SK-N-MC (cell line): ENCODE results near the gene GPN2.

Experiments used
- DNase-seq: peaks from one replicate; pipeline ENCODE4 v3.0.0-alpha.2; 2011; ENCODE audit warnings: low read depth, low spot score
- H3K27ac ChIP-seq: fragments of 200-600 bp; sonication (generic); 2 replicates; pipeline ENCODE4 v1.5.1; 2016; ENCODE audit warnings: mixed run types
- H3K36me3 ChIP-seq: fragments of 200-600 bp; sonication (generic); 2 replicates; pipeline ENCODE4 v1.6.1; 2017; ENCODE audit warnings: antibody characterized with exemption, low read length, mixed read lengths; ENCODE audit not compliant: insufficient read depth
- H3K4me3 ChIP-seq: fragments of 200-600 bp; sonication (generic); 2 replicates; pipeline ENCODE4 v1.5.1; 2016
- H3K9ac ChIP-seq: fragments of 200-600 bp; sonication (generic); 2 replicates; pipeline ENCODE4 v1.8.0; 2017; ENCODE audit warnings: mixed run types, mixed read lengths; ENCODE audit not compliant: insufficient read length
- H3K9me3 ChIP-seq: fragments of 200-600 bp; sonication (generic); 2 replicates; pipeline ENCODE4 v1.6.1; 2017; ENCODE audit warnings: low read depth, mild to moderate bottlenecking, antibody characterized with exemption, low read length, moderate library complexity, mixed read lengths
- EZH2 ChIP-seq: fragments of 200-600 bp; sonication (generic); IDR thresholded peaks from one replicate; pipeline ENCODE4 v1.6.1; 2017; ENCODE audit warnings: antibody characterized with exemption
- FOXP2 ChIP-seq: optimal IDR thresholded peaks from 2 replicates; pipeline ENCODE3; 2011; ENCODE audit warnings: mild to moderate bottlenecking, moderate library complexity; ENCODE audit not compliant: insufficient read depth; ENCODE audit errors: extremely low read length, control extremely low read depth
- POLR2AphosphoS5 ChIP-seq: IDR thresholded peaks from 2 replicates; pipeline ENCODE4 v1.6.1; 2012; ENCODE audit warnings: mild to moderate bottlenecking, low read depth, low read length, borderline replicate concordance

GPN2 gene

GRCh38 chr1:26857473-26858060, 32.5 kb downstream of the GPN2 start:
- no peak overlapping the region for H3K4me3 ChIP-seq
- H3K36me3 ChIP-seq, result peaks cover 7% of the 10 kb centered on the region; the same call in 1 of the 2 replicates
- TF ChIP-seq EZH2 (no peak), POLR2AphosphoS5 (no peak), FOXP2 (no peak)
- no peak overlapping the region for H3K9ac ChIP-seq
- H3K9me3 ChIP-seq, result no peaks in the 10 kb centered on the region
- DNase-seq, result no peak
- H3K27ac ChIP-seq, result no peak overlapping the region

DNA sequence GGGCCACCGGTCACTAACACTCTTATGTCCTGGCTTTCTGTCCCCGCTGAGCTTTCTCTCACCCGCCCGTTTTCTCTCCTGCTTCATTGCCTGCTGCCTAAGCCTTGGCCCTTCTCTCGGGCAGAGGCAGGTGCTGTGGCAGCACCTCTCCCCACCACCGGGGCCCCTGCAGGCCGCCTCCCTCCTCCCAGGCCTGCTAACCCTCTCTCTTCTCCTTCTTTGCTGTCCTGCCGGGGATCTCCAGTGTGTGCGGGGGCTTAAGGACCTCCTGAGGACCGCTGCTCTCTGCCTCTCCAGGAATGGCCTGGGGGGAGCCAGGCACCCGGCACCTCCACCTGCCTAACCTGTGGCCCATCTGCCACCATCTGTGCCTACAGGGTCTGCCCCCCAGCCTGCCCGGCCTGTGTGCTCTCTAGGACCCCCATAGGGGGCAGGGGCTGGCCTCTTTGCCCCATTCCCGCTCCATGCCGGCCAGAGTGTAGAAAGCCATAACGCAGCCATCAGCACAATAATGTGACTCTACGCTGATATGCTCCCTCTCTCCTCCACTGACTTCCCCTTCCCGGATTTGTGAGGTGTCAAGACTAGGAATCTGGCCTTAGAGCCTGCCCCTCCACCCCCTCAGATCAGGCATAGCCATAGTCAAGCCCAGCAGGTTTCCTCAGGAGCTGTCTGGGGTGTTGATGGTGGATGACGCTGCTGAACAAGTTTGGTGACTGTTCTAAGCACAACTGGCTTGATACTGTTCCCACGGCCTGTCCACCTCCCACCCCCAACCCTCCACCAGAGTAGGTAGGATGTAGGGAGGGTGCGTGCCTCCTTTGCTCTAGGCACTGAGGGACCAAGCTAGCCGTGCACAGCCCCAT, 33.2 kb downstream of the GPN2 start:
- TF ChIP-seq POLR2AphosphoS5 (no peak), EZH2 (no peak), FOXP2 (no peak)
- Histone ChIP-seq H3K9me3 (no peaks in the 10 kb centered on the region), H3K9ac (no peak overlapping the region), H3K4me3 (no peak overlapping the region), H3K36me3 (peaks cover 15% of the 10 kb centered on the region; the same call in 1 of the 2 replicates), H3K27ac (no peak overlapping the region)
- no peak for DNase-seq

- DNase-seq, result no peak
- TF ChIP-seq EZH2 (no peak), POLR2AphosphoS5 (no peak), FOXP2 (no peak)
- Histone ChIP-seq H3K27ac (no peak overlapping the region), H3K9ac (no peak overlapping the region), H3K9me3 (no peaks in the 10 kb centered on the region), H3K4me3 (no peak overlapping the region), H3K36me3 (peaks cover 21% of the 10 kb centered on the region; the same call in 1 of the 2 replicates)
Measured at GRCh38 chr1:26856181-26856580, 33.9 kb downstream of the GPN2 start.

DNA sequence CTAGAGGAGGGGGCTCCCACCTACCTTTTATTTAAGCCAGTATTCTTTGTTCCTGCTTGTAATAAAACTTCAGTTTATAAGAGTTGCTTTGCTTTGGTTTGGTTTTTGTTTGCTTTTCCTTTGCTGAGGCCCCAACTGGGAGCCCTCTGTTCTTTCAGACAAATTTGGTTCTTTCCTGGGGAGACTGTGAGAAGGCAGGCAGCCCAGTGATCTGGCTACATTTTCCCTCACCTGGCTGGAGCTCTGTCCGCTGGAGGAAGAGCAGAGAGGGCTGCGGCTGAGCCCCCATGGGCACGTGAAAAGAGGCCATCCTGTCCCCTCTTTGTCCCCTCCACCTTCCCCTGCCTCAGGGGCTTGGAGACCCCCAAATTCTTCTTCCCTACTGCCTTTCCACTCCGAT, 34.4 kb downstream of the GPN2 start:
- no peak overlapping the region for H3K27ac ChIP-seq
- H3K36me3 ChIP-seq, result peaks cover 27% of the 10 kb centered on the region; the same call in 1 of the 2 replicates
- no peak overlapping the region for H3K9ac ChIP-seq
- H3K4me3 ChIP-seq, result no peak overlapping the region
- no peaks in the 10 kb centered on the region for H3K9me3 ChIP-seq
- no peak for DNase-seq
- TF ChIP-seq FOXP2, result no peak
- no peak for TF ChIP-seq EZH2
- no peak for TF ChIP-seq POLR2AphosphoS5

DNA sequence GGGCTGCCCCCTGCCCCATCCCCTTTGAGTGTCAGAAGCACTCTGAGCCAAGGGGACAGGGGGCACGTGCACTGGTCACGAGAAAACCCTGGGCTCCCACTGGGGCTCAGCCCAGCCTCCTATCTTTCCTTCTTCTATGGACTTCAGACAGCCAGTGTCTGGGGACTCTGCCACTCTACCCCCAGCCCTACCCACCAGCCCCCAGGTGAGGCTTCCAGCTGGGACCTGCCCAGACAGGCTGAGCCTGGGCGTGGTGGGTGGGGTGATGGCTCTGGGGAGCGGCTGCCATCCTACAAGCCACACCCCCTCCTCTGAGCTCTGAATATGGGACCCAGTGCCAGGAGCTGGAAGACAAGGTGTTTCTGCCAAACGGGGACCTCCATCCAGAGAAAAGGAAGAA, 35.2 kb downstream of the GPN2 start:
- no peak overlapping the region for H3K9ac ChIP-seq
- H3K9me3 ChIP-seq, result no peaks in the 10 kb centered on the region
- no peak overlapping the region for H3K4me3 ChIP-seq
- H3K36me3 ChIP-seq, result peaks cover 34% of the 10 kb centered on the region; the same call in 1 of the 2 replicates
- no peak for DNase-seq
- no peak overlapping the region for H3K27ac ChIP-seq
- TF ChIP-seq EZH2 (no peak), FOXP2 (no peak), POLR2AphosphoS5 (no peak)

DNA sequence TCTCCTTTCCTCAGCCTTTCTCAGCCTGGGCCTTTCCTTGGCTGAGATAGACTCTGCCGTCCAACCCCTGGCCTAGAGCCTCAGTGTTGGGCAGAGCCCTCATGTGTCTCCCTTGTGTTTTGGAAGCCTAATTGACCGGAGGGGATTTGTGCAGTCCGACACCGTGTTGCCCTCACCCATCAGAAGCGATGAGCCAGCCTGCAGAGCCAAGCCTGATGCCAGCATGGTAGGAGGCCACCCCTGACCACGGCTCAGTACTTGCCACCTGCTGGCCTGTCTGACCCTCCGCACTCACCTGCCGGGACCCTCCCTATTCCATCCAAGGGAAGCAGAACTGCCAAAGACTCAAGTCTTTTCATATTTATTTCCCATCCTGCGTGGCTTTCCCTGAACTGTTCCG, 36.5 kb downstream of the GPN2 start:
- no peak for TF ChIP-seq FOXP2
- TF ChIP-seq POLR2AphosphoS5, result no peak
- TF ChIP-seq EZH2, result no peak
- no peaks in the 10 kb centered on the region for H3K9me3 ChIP-seq
- peaks cover 38% of the 10 kb centered on the region; the same call in 1 of the 2 replicates for H3K36me3 ChIP-seq
- no peak overlapping the region for H3K27ac ChIP-seq
- no peak overlapping the region for H3K4me3 ChIP-seq
- H3K9ac ChIP-seq, result no peak overlapping the region
- no peak for DNase-seq

GRCh38 chr1:26853156-26853555, 36.9 kb downstream of the GPN2 start:
- no peaks in the 10 kb centered on the region for H3K9me3 ChIP-seq
- no peak overlapping the region for H3K4me3 ChIP-seq
- peaks cover 38% of the 10 kb centered on the region; the same call in 1 of the 2 replicates for H3K36me3 ChIP-seq
- no peak for DNase-seq
- H3K9ac ChIP-seq, result no peak overlapping the region
- TF ChIP-seq EZH2 (no peak), POLR2AphosphoS5 (no peak; the same call in 1 of the 2 replicates), FOXP2 (no peak)
- no peak overlapping the region for H3K27ac ChIP-seq

GRCh38 chr1:26852701-26853100, 37.4 kb downstream of the GPN2 start:
- H3K9me3 ChIP-seq, result no peaks in the 10 kb centered on the region
- no peak overlapping the region for H3K9ac ChIP-seq
- peaks cover 38% of the 10 kb centered on the region; the same call in 1 of the 2 replicates for H3K36me3 ChIP-seq
- no peak for DNase-seq
- no peak overlapping the region for H3K27ac ChIP-seq
- TF ChIP-seq POLR2AphosphoS5 (no peak), FOXP2 (no peak), EZH2 (no peak)
- no peak overlapping the region for H3K4me3 ChIP-seq
